HG03571 (cell line): ENCODE results near the gene IVD.
A peak's percentile ranks its signal among the peaks of the same experiment; 100 is the strongest.

Source experiments
- ATAC-seq: cut with Tn5 transposase; IDR thresholded peaks from one replicate; pipeline ENCODE4 v1.9.1; 2021; ENCODE audit not compliant: unreplicated experiment

Gene IVD

GRCh38 chr15:40456299-40456712, 50.7 kb downstream of the IVD start:
- no peak for ATAC-seq

GRCh38 chr15:40456738-40457137, 51.1 kb downstream of the IVD start:
- ATAC-seq: no peak

GRCh38 chr15:40458495-40459371, 53.1 kb downstream of the IVD start:
- ATAC-seq: no peak

- no peak for ATAC-seq
Measured at GRCh38 chr15:40459391-40460015, 53.9 kb downstream of the IVD start.

- ATAC-seq: no peak
Measured at GRCh38 chr15:40460404-40460803, 54.8 kb downstream of the IVD start.

GRCh38 chr15:40461958-40462357, 56.4 kb downstream of the IVD start:
- ATAC-seq: no peak

- no peak for ATAC-seq
Measured at GRCh38 chr15:40463279-40463678, 57.7 kb downstream of the IVD start.

- ATAC-seq: no peak
Measured at GRCh38 chr15:40463886-40464545, 58.4 kb downstream of the IVD start.

GRCh38 chr15:40464595-40465185, 59.1 kb downstream of the IVD start:
- ATAC-seq: no peak

- ATAC-seq: no peak
Measured at GRCh38 chr15:40465939-40466338, 60.3 kb downstream of the IVD start.

- ATAC-seq: no peak
Measured at GRCh38 chr15:40466426-40467260, 61.0 kb downstream of the IVD start.

- no peak for ATAC-seq
Measured at GRCh38 chr15:40467261-40467615, 61.6 kb downstream of the IVD start.

- no peak for ATAC-seq
Measured at GRCh38 chr15:40468898-40469331, 63.3 kb downstream of the IVD start.

- ATAC-seq: no peak
Measured at GRCh38 chr15:40469776-40470390, 64.3 kb downstream of the IVD start.

- peak; percentile 61 for ATAC-seq
Measured at GRCh38 chr15:40470423-40471104, 65.0 kb downstream of the IVD start, which contains the start of gene CHST14. TSS of gene CHST14 (plus strand) at chr15:40470984. CDS start at chr15:40471214, 230 bp downstream.
